CD4-positive, alpha-beta T cell treated with Interleukin-6 at 100 ng/mL for 8 hours (primary cell): Measurements from ENCODE around the gene NCOA7.
"Not testable (repeated sequence)": the region's sequence is repeated elsewhere in the genome, so short reads cannot be mapped to it uniquely, and the experiment has no call there.

Experiments
- DNase-seq: peaks from one replicate; pipeline ENCODE4 v3.0.0-alpha.2; 2020; ENCODE audit warnings: mixed read lengths, low spot score

NCOA7 gene

DNA sequence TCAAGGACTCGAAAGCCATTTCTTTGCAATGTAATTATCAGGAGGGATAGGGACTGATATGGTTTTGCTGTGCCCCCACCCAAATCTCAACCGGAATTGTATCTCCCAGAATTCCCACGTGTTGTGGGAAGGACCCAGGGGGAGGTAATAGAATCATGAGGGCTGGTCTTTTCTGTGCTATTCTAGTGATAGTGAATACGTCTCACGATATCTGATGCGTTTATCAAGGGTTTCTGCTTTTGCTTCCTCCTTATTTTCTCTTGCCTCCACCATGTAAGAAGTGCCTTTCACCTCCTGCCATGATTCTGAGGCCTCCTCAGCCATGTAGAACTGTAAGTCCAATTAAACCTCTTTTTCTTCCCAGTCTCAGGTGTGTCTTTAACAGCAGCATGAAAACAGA, 160.0 kb downstream of the NCOA7 start:
- DNase-seq = not testable (repeated sequence)

DNA sequence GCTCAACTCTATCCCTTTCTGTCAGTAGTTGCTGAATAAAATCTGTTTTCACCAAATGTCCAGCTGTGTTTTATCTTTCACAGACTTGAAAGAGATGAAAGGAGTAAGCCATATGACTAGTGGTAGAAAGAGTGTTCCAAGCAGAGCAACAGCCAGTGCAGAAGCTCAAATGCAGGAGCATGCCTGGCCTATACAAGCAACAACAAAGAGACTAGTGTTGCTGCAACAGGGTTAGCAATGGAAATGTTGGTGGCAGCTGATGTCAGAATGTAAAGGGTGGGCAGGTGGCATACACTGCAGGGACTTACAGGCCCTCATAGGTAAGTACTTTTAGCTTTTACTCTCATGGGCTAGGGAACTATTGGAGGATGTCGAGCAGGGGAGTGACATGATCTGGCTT, 160.6 kb downstream of the NCOA7 start:
- no peak for DNase-seq

- no peak for DNase-seq
Observed at GRCh38 chr6:125952764-125953501, 162.2 kb downstream of the NCOA7 start.

DNA sequence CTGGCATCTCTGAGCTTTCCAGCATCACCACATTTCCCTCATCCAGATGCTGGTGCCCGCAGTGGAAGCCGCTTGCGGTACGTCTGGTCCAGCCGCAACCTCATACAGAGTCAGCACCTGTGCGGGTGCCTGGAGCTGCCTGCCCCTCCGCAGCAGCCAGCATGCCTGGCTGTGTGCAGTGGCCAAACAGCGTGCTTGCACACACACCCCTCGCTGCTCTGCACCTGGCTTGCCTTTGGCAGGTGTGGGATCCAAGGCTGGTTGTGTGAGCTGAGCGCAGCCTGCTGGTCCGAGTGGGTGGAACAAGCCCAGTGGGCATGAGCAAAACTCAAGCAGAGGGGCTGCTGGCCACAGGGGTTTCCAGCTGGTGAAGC, 162.7 kb downstream of the NCOA7 start:
- no peak for DNase-seq

DNA sequence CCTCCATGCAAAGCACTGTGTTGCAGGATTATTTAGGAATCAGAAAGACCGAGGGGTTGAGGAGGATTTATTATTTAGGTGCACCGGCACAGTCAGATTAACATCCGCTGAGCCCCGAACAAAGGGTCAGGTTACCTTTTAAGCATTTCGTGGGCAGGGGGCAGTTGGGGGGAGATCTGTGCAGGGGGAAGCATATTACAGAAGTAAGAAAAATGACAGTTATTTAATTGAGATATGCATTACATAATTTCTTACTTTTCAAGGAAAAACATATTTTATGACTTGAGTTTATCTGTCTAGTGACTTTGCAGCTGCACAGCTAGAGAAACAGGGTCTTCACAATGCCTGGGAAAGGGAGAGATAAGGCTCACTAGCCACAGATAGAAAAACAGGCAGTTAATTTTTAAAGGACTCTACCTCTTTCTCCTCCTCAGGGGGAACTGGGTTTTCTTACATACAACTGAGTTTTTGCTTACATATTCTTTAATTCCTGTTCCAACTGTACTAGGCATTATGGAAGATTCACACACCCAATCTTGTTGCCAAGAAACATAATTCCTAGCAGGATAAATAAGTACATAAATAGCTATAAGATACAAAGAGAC, 164.1 kb downstream of the NCOA7 start:
- DNase-seq = no peak

DNA sequence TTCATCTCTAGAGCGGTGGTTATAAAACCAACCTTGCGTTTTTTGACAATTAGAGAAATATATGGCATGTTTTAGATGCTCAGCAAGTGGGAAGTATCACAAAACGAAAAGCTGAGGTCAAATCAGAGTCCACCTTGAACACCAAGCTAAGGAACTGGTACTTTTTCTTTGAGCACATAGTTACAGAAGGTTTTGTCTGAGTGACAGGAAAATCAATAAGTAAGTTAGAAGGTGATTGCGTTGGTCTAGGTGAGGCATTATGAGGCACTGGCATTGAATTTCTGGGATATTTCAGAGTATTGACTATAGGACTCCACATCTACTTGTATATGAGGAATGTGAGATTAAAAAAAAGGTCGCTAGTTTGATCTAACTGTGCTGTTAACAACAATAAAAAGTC, 165.2 kb downstream of the NCOA7 start:
- no peak for DNase-seq

GRCh38 chr6:125956506-125957390, 166.0 kb downstream of the NCOA7 start, which contains the start of gene HINT3:
TSS of gene HINT3 (plus strand) at chr6:125956770. CDS start at chr6:125956978, 208 bp downstream.
- DNase-seq = peak; percentile 95

- no peak for DNase-seq
Observed at GRCh38 chr6:125957391-125957693, 166.6 kb downstream of the NCOA7 start.

- no peak for DNase-seq
Observed at GRCh38 chr6:125957845-125958244, 167.1 kb downstream of the NCOA7 start.

DNA sequence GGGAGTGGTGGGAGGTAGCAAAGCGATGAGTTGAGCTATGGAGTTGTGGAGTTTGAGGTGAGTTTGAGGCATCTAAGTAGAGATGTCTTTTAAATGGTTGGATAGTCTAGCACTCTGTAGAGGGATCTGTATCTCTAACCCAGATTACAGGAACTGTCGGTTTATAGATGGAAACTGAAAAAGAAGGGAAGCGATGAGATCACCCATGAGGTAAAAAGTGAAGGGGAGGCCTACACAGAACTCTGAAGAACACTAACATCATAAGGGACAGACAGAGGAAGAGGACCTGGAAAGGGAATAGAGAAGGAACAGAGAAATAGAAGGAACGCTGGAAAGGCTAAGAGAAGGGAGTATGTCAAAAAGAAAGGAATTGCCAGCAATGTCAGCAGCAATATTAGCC, 168.3 kb downstream of the NCOA7 start:
- no peak for DNase-seq

DNA sequence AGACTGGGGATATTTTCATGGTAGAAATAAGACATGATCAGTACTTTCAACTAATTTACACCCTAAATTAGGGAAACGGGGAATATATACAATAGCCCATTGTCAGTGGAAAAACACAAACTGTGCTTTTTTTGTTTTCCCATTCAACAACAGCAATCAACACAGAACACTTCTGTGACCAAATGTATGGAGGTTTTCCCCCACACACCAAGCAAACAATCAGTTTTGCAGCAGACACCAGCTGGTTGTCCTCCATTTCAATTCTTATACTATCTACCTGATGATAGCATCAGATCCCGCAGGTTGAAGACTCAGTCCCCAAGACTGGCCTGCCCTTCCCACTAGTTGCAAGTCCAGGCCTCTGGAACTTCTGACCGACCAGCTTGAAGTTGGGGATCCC, 170.4 kb downstream of the NCOA7 start:
- DNase-seq = no peak

GRCh38 chr6:125962900-125963497, 172.2 kb downstream of the NCOA7 start:
- DNase-seq = no peak

DNA sequence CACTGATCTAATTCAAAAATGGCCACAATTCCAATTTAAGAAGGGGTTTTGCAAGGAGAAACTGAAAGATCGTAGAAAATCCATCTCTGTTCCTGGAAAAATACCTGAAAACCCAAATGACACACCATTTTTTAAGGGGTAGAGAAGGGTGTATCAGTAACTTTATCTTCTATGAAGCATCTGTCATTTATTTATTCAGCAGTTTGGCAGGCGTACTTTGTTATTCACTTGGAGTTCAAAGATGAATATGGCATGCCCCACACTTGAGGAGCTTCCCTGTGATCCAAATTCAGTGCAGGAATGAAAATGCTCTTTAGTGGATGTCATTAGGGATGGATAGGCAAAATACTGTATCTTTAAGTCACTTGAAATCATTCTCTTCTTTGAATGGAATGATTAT, 173.1 kb downstream of the NCOA7 start:
- DNase-seq = no peak

DNA sequence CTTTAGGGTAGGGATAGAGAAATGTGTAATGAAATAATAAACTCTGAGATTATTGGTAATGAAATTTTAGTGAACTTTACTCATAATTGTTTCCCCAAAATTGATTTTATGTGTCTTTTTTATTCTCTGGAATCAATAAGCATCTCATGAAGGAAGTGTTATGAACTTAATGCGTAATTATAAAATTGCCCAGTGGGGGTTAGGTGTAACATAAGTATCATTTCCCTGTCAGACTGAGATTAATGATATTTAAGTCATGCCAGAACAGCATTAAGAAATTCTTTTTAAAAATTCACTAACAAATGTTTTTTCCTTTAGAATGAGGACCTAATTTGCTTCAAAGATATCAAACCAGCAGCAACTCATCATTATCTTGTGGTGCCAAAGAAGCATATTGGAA, 175.8 kb downstream of the NCOA7 start:
- DNase-seq = no peak

DNA sequence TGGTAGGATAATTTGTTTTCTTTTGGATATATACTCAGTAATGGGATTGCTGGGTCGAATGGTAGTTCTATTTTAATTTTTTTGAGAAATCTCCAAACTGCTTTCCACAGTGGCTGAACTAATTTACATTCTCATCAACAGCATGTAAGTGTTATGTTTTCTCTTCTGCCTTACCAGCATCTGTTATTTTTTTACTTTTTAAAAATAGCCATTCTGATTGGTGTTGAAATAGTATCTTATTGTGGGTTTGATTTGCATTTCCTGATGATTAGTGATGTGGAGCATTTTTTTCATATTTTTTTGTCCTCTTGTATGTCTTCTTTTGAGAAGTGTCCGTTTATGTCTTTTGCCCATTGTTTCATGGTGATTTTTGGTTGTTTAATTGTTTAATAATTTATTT, 177.7 kb downstream of the NCOA7 start:
- no peak for DNase-seq

DNA sequence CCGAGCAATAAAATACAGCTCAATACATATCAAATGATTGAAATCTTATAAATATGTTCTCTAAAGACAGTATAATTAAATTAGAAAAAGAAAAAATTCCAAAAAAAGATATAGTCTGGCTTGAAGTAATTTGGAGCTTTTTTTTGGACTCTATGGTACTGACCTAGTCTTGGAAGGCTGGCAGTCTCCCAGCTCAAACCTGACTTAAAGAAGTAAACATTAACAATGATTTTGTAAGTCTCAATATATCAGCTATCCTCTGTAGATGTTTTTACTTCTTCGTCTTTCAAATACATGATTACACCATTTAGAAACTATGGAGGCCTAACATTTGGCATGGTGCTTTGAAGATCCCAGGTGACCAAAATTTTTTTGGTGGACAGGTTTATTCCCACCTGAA, 180.0 kb downstream of the NCOA7 start:
- no peak for DNase-seq

DNA sequence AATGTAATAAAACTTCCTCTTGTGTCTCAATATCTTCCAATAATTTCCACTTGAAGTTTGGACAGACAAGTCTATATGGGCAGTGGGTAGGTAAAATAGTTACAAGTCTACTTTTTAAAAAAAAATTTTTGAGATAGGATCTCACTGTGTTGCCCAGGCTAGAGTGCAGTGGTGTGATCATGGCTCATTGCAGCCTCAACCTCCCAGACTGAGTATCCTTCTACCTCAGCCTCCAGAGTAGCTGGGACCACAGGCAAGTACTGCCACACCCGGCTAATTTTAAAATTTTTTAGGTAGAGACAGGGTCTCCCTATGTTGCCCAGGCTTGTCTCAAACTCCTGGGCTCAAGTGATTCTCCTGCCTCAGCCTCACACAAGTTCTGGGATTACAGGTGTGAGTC, 181.7 kb downstream of the NCOA7 start:
- not testable (repeated sequence) for DNase-seq

DNA sequence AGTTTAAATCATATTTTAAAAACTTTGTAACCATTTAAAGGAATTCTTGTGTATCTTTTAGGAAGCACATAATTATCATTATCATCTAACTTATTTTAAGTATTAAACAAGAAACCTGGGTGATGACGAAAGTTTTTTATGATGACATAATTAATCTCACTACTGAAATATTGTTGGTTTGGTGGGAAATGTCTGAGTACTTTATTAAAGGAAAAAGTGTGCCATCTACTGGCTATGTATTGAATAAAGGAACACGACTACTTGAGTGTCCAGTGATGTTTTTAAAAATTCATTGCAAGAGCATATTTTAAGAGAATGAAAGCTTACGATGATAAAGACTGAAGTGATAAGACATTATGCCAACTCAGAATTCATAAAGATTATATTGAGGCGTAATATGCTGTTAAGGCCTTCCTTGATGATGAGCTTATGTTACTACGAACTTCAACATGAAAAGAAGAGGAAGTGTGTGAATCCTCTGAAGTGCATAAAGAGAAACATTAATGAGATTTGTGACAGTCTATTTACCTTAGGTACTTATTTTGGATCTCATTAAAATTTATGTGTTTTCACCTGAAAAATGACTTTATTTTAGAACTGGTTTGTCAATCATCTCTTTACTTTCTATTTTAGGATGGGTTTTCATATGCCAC, 183.6 kb downstream of the NCOA7 start:
- DNase-seq = peak; percentile 24

- no peak for DNase-seq
Observed at GRCh38 chr6:125979101-125979500, 188.3 kb downstream of the NCOA7 start.
